GM23338 (cell line): ENCODE data around the gene SLC16A6. TPM values are rescaled to one million over a fixed set of nuclear protein-coding genes. Genes with fewer than 3 reads are reported as not detected.

Experiments used
- ATAC-seq: fragments of 200-7000 bp; cut with Tn5 transposase; 3 replicates; pipeline ENCODE4 v1.9.1; 2020
- DNase-seq: peaks from one replicate; pipeline ENCODE4 v3.0.0-alpha.2; 2015; ENCODE audit warnings: low spot score
- H2AFZ ChIP-seq: fragments of 200-600 bp; sonication (generic); 2 replicates; pipeline ENCODE4 v1.8.0; 2016; ENCODE audit warnings: antibody characterized with exemption, mild to moderate bottlenecking, moderate library complexity
- H3F3A ChIP-seq: fragments of 200-600 bp; sonication (generic); replicated peaks from 2 replicates; pipeline ENCODE4 v1.8.0; 2017; ENCODE audit warnings: antibody characterized with exemption, mixed run types, low read depth
- H3K27ac ChIP-seq: fragments of 200-600 bp; sonication (generic); 2 replicates; pipeline ENCODE4 v1.6.1; 2016; ENCODE audit warnings: low read depth
- H3K27me3 ChIP-seq: fragments of 200-600 bp; sonication (generic); 2 replicates; pipeline ENCODE4 v1.8.0; 2016; ENCODE audit warnings: mild to moderate bottlenecking, mixed run types, moderate library complexity; ENCODE audit not compliant: insufficient read depth
- H3K36me3 ChIP-seq: fragments of 200-600 bp; sonication (generic); 2 replicates; pipeline ENCODE4 v1.8.0; 2016; ENCODE audit warnings: mild to moderate bottlenecking; ENCODE audit not compliant: insufficient read depth
- H3K4me1 ChIP-seq: fragments of 200-600 bp; sonication (generic); 2 replicates; pipeline ENCODE4 v1.8.0; 2016; ENCODE audit warnings: mild to moderate bottlenecking, moderate library complexity; ENCODE audit not compliant: insufficient read depth
- H3K4me2 ChIP-seq: fragments of 200-600 bp; sonication (generic); 2 replicates; pipeline ENCODE4 v1.7.1; 2017; ENCODE audit warnings: mixed run types
- H3K4me3 ChIP-seq: fragments of 200-600 bp; sonication (generic); 2 replicates; pipeline ENCODE4 v1.6.1; 2016; ENCODE audit warnings: mixed run types
- H3K79me2 ChIP-seq: fragments of 200-600 bp; sonication (generic); replicated peaks from 2 replicates; pipeline ENCODE4 v1.8.0; 2017; ENCODE audit warnings: mild to moderate bottlenecking; ENCODE audit not compliant: insufficient read depth
- H3K9me2 ChIP-seq: fragments of 200-600 bp; sonication (generic); 2 replicates; pipeline ENCODE4 v1.8.0; 2017; ENCODE audit not compliant: insufficient read depth
- H4K20me1 ChIP-seq: fragments of 200-600 bp; sonication (generic); replicated peaks from 2 replicates; pipeline ENCODE4 v1.8.0; 2017; ENCODE audit warnings: mild to moderate bottlenecking; ENCODE audit not compliant: insufficient read depth
- H3K27ac Mint-ChIP-seq: 2 replicates; pipeline ENCODE4 v1.8.0; 2020; ENCODE audit warnings: inconsistent platforms, mild to moderate bottlenecking, moderate library complexity, mixed read lengths
- H3K27me3 Mint-ChIP-seq: 3 replicates; pipeline ENCODE4 v1.8.0; 2022; ENCODE audit warnings: low read depth, mild to moderate bottlenecking, moderate library complexity, mixed read lengths, inconsistent platforms; ENCODE audit not compliant: insufficient read depth, poor library complexity
- H3K36me3 Mint-ChIP-seq: 3 replicates; pipeline ENCODE4 v1.8.0; 2021; ENCODE audit warnings: low read depth, mild to moderate bottlenecking, inconsistent platforms, moderate library complexity, mixed read lengths
- H3K4me1 Mint-ChIP-seq: 3 replicates; pipeline ENCODE4 v1.8.0; 2020; ENCODE audit warnings: mild to moderate bottlenecking, inconsistent platforms, mixed read lengths
- H3K4me3 Mint-ChIP-seq: 3 replicates; pipeline ENCODE4 v1.8.0; 2021; ENCODE audit warnings: moderate library complexity, mild to moderate bottlenecking, inconsistent platforms, mixed read lengths
- H3K9me3 Mint-ChIP-seq: 3 replicates; pipeline ENCODE4 v1.8.0; 2020; ENCODE audit warnings: moderate library complexity, mild to moderate bottlenecking, inconsistent platforms, mixed read lengths
- EZH2 ChIP-seq: fragments of 200-600 bp; sonication (generic); IDR thresholded peaks from one replicate; pipeline ENCODE4 v1.8.0; 2017; ENCODE audit warnings: antibody characterized with exemption, mild to moderate bottlenecking, low read depth; ENCODE audit not compliant: unreplicated experiment
- EZH2phosphoT487 ChIP-seq: fragments of 200-600 bp; sonication (generic); IDR thresholded peaks from one replicate; pipeline ENCODE4 v1.8.1; 2018; ENCODE audit warnings: antibody characterized with exemption; ENCODE audit not compliant: unreplicated experiment
- POLR2AphosphoS5 ChIP-seq: IDR thresholded peaks from 2 replicates; pipeline ENCODE4 v1.6.1; 2016; ENCODE audit warnings: antibody characterized with exemption, low read depth
- REST ChIP-seq: IDR thresholded peaks from one replicate; pipeline ENCODE4 v1.6.1; 2018; ENCODE audit warnings: antibody characterized with exemption; ENCODE audit not compliant: unreplicated experiment
- polyA plus RNA-seq: library from polyadenylated mRNA; unstranded; fragments of >200 nt; fragmentation: Nextera tagmentation; extraction: Ambion mirVana; gene quantifications from 2 replicates; pipeline ENCODE4 v1.2.1, GENCODE V29; 2016
- total RNA-seq: library from RNA; depleted of rRNA; stranded (reverse); fragments of >200 nt; shearing (Covaris generic); gene quantifications from 2 replicates; pipeline ENCODE4 v1.2.3, GENCODE V29; 2014
- TF ChIP-seq, protein P1 (sequence below), 2 experiments: fragments of 200-600 bp in 1 of 2; sonication (generic) in 1 of 2; conservative IDR thresholded peaks; 2 replicates each; pipeline versions ENCODE4 v1.5.1 to v1.6.1; 2016 to 2017; ENCODE audit warnings: antibody characterized with exemption in 2 of 2, low read depth in 2 of 2, mild to moderate bottlenecking in 2 of 2, moderate library complexity in 1 of 2

SLC16A6 gene
- total and polyA plus RNA-seq, 2 experiments from 2014 or later: not detected

DNA sequence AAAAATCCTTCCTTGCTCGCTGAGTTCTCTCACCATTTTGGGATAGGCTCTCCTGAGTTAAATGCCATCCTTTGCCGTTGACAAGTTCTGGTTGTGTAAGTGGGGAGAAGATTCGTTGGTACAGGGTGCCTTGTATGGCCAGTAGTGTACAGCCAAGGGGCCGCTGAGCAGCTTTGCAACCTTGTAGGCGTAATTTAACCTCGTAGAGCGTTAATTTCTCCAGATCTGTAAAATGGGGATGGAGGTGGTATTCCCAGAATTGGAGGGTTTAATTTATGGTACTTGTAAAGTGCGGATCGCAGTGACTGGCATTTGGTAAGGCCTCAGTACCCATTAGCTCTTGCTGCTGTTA lies 1.7 kb upstream of the SLC16A6 start:
- Histone ChIP-seq H3K4me3 (peak overlapping the region; percentile 86), H3K27me3 (peaks cover 60% of the 10 kb centered on the region), H3K4me1 (peaks cover 65% of the 10 kb centered on the region), H3K79me2 (no peaks in the 10 kb centered on the region), H3K9me2 (no peaks in the 10 kb centered on the region), H3F3A (peaks cover 13% of the 10 kb centered on the region), H3K4me2 (peak overlapping the region; percentile 82), H4K20me1 (no peaks in the 10 kb centered on the region), H3K36me3 (no peaks in the 10 kb centered on the region), H2AFZ (peak overlapping the region; percentile 94), H3K27ac (no peak overlapping the region)
- ATAC-seq (no peak), DNase-seq (no peak)
- peaks cover 46% of the 10 kb centered on the region for H3K27me3 Mint-ChIP-seq
- H3K36me3 Mint-ChIP-seq: no peaks in the 10 kb centered on the region; the same call in 2 of the 3 replicates
- H3K9me3 Mint-ChIP-seq: no peaks in the 10 kb centered on the region
- peak overlapping the region; percentile 74 for H3K4me3 Mint-ChIP-seq
- peak overlapping the region; percentile 29; the same call in 1 of the 2 replicates for H3K27ac Mint-ChIP-seq
- TF ChIP-seq, protein P1, sequence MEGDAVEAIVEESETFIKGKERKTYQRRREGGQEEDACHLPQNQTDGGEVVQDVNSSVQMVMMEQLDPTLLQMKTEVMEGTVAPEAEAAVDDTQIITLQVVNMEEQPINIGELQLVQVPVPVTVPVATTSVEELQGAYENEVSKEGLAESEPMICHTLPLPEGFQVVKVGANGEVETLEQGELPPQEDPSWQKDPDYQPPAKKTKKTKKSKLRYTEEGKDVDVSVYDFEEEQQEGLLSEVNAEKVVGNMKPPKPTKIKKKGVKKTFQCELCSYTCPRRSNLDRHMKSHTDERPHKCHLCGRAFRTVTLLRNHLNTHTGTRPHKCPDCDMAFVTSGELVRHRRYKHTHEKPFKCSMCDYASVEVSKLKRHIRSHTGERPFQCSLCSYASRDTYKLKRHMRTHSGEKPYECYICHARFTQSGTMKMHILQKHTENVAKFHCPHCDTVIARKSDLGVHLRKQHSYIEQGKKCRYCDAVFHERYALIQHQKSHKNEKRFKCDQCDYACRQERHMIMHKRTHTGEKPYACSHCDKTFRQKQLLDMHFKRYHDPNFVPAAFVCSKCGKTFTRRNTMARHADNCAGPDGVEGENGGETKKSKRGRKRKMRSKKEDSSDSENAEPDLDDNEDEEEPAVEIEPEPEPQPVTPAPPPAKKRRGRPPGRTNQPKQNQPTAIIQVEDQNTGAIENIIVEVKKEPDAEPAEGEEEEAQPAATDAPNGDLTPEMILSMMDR (conservative IDR thresholded peaks at IDR 0.05; ENCODE audit: low read depth in 2 of 2): no peak
- peak; percentile 9 for TF ChIP-seq EZH2
- H3K4me1 Mint-ChIP-seq: peaks cover 64% of the 10 kb centered on the region

- Mint-ChIP-seq H3K27ac (peak overlapping the region; percentile 29; the same call in 1 of the 2 replicates), H3K36me3 (no peaks in the 10 kb centered on the region; the same call in 2 of the 3 replicates), H3K4me3 (peak overlapping the region; percentile 74), H3K9me3 (no peaks in the 10 kb centered on the region), H3K27me3 (peaks cover 46% of the 10 kb centered on the region), H3K4me1 (peaks cover 61% of the 10 kb centered on the region)
- no peaks in the 10 kb centered on the region for H4K20me1 ChIP-seq
- H3K4me1 ChIP-seq: peaks cover 63% of the 10 kb centered on the region
- ATAC-seq (peak; percentile 64), DNase-seq (peak; percentile 84)
- no peak overlapping the region for H3K27ac ChIP-seq
- peaks cover 60% of the 10 kb centered on the region for H3K27me3 ChIP-seq
- H3K9me2 ChIP-seq: no peaks in the 10 kb centered on the region
- peak overlapping the region; percentile 94 for H2AFZ ChIP-seq
- no peaks in the 10 kb centered on the region for H3K79me2 ChIP-seq
- H3K4me2 ChIP-seq: peak overlapping the region; percentile 82
- TF ChIP-seq EZH2 (peak; percentile 28), POLR2AphosphoS5 (peak; percentile 21; the same call in 1 of the 2 replicates), REST (no peak), EZH2phosphoT487 (no peak)
- TF ChIP-seq, protein P1 (conservative IDR thresholded peaks at IDR 0.05; ENCODE audit: low read depth in 2 of 2): peak; percentile 21 to 36; a peak in 2 of 4 replicates
- no peaks in the 10 kb centered on the region for H3K36me3 ChIP-seq
- H3F3A ChIP-seq: peaks cover 13% of the 10 kb centered on the region
- peak overlapping the region; percentile 86 for H3K4me3 ChIP-seq
These were observed 1.1 kb upstream of the SLC16A6 start for GRCh38 chr17:68291836-68292688.
